Measurements from ENCODE around the gene TINAGL1. TPM values are rescaled to one million over a fixed set of nuclear protein-coding genes. Genes with fewer than 3 reads are reported as not detected.

TINAGL1 gene
- total and polyA plus RNA-seq, 7 donors: 28.5 to 59.6 (median 52.5) TPM

- intact Hi-C loops (cut with DNase I): no loop called here
- Histone ChIP-seq H3K4me3 (no peak overlapping the region), H3K27me3 (ENCODE audit: insufficient read depth in 3 of 3, low read length in 2 of 3) (peaks cover 0 to 5% (median 4%) of the 10 kb centered on the region in 3 donors), H3K27ac (no peak overlapping the region), H3K36me3 (ENCODE audit: insufficient read depth in 1 of 2, low read depth in 1 of 2) (no peaks in the 10 kb centered on the region), H3K4me1 (no peaks in the 10 kb centered on the region), H3K9me3 (no peaks in the 10 kb centered on the region)
- no peak for ATAC-seq
- no peak for TF ChIP-seq CTCF (IDR thresholded peaks at IDR 0.05)
- 84 to 93% (median 89%) methylated on average over 7 of the region's 7 CpGs for WGBS, 3 donors
- DNase-seq: no peak
Measured at GRCh38 chr1:31535561-31535960, 40.8 kb upstream of the TINAGL1 start.

GRCh38 chr1:31539329-31539728, 37.0 kb upstream of the TINAGL1 start:
- no peak for DNase-seq
- Histone ChIP-seq H3K4me3 (no peak overlapping the region), H3K9me3 (peaks cover 7% of the 10 kb centered on the region), H3K27me3 (ENCODE audit: insufficient read depth in 3 of 3, low read length in 2 of 3) (peaks cover 0 to 6% (median 5%) of the 10 kb centered on the region in 3 donors), H3K36me3 (ENCODE audit: insufficient read depth in 1 of 2, low read depth in 1 of 2) (no peaks in the 10 kb centered on the region), H3K27ac (no peak overlapping the region), H3K4me1 (no peaks in the 10 kb centered on the region)
- intact Hi-C loops (cut with DNase I): no loop called here
- TF ChIP-seq CTCF (IDR thresholded peaks at IDR 0.05): no peak
- WGBS, 3 donors: 86 to 88% (median 87%) methylated on average over 3 of the region's 3 CpGs
- ATAC-seq: no peak

GRCh38 chr1:31541194-31541593, 35.1 kb upstream of the TINAGL1 start:
- 51 to 60% (median 51%) methylated on average over 4 of the region's 4 CpGs for WGBS, 3 donors
- H3K4me3 ChIP-seq: no peak overlapping the region

GRCh38 chr1:31545927-31546540, 30.3 kb upstream of the TINAGL1 start:
- no peaks in the 10 kb centered on the region for H3K36me3 ChIP-seq (ENCODE audit: insufficient read depth in 1 of 2, low read depth in 1 of 2)
- intact Hi-C loops (cut with DNase I): loop anchor here (5.0 to 10.0 kb wide), 6 partner anchors 81 to 751 kb away; no protein-coding TSS in a partner anchor
- no peak overlapping the region for H3K4me3 ChIP-seq
- H3K27me3 ChIP-seq (ENCODE audit: insufficient read depth in 3 of 3, low read length in 2 of 3): peaks cover 0 to 3% (median 3%) of the 10 kb centered on the region in 3 donors
- H3K27ac ChIP-seq: no peak overlapping the region
- DNase-seq (no peak), ATAC-seq (no peak)
- H3K9me3 ChIP-seq: peaks cover 7% of the 10 kb centered on the region
- 87 to 93% (median 88%) methylated on average over 4 of the region's 4 CpGs for WGBS, 3 donors
- no peak for TF ChIP-seq CTCF (IDR thresholded peaks at IDR 0.05)
- H3K4me1 ChIP-seq: no peaks in the 10 kb centered on the region

More at GRCh38 chr1:31541194-31541593, 35.1 kb upstream of the TINAGL1 start:
- TF ChIP-seq CTCF (IDR thresholded peaks at IDR 0.05): no peak
- Histone ChIP-seq H3K4me1 (no peaks in the 10 kb centered on the region), H3K27ac (no peak overlapping the region), H3K36me3 (ENCODE audit: insufficient read depth in 1 of 2, low read depth in 1 of 2) (no peaks in the 10 kb centered on the region), H3K9me3 (peaks cover 7% of the 10 kb centered on the region), H3K27me3 (ENCODE audit: insufficient read depth in 3 of 3, low read length in 2 of 3) (peaks cover 0 to 6% (median 0%) of the 10 kb centered on the region in 3 donors)
- intact Hi-C loops (cut with DNase I): loop anchor here (5.0 to 10.0 kb wide), 4 partner anchors 76 to 746 kb away; no protein-coding TSS in a partner anchor
- ATAC-seq (no peak), DNase-seq (no peak)

Measured in psoas muscle (tissue), 8 donors.